Activated naive CD4-positive, alpha-beta T cell treated with anti-CD3 and anti-CD28 coated beads for 36 hours (primary cell): Measurements from ENCODE around the gene CRB1. TPM values are rescaled to one million over a fixed set of nuclear protein-coding genes. Genes with fewer than 3 reads are reported as not detected.

Source experiments
- CTCF ChIA-PET: fragments of 350-600 bp; sonication (Branson Sonifier 250); formaldehyde crosslinking; loops from one replicate; lab custom pipeline; 2021; ENCODE audit warnings: antibody characterized with exemption; lab: Charles Lee
- DNase-seq: peaks from one replicate; pipeline ENCODE4 v3.0.0-alpha.2; 2020
- H3K27ac Mint-ChIP-seq: one replicate; pipeline ENCODE4 v1.8.0; 2021; ENCODE audit warnings: mild to moderate bottlenecking, mixed read lengths
- H3K27me3 Mint-ChIP-seq: one replicate; pipeline ENCODE4 v1.8.0; 2021; ENCODE audit warnings: low read depth, mixed read lengths
- H3K36me3 Mint-ChIP-seq: one replicate; pipeline ENCODE4 v1.8.0; 2021; ENCODE audit warnings: low read depth, mixed read lengths
- H3K4me1 Mint-ChIP-seq: one replicate; pipeline ENCODE4 v1.8.0; 2021; ENCODE audit warnings: low read depth, mixed read lengths
- H3K4me3 Mint-ChIP-seq: one replicate; pipeline ENCODE4 v1.8.0; 2021; ENCODE audit warnings: mild to moderate bottlenecking, moderate library complexity, mixed read lengths
- H3K9me3 Mint-ChIP-seq: one replicate; pipeline ENCODE4 v1.8.0; 2021; ENCODE audit warnings: mixed read lengths
- intact Hi-C: fragments of 100-400 bp; cut with micrococcal nuclease; formaldehyde crosslinking; loops from one replicate; pipeline ENCODE4 v1.15.1; 2023
- total RNA-seq, 2 experiments: library from RNA; stranded (reverse); gene quantifications; one replicate each; pipeline ENCODE4 v1.2.3, GENCODE V29; 2021

Gene CRB1
- total RNA-seq, 2 experiments from 2014 or later = not detected

DNA sequence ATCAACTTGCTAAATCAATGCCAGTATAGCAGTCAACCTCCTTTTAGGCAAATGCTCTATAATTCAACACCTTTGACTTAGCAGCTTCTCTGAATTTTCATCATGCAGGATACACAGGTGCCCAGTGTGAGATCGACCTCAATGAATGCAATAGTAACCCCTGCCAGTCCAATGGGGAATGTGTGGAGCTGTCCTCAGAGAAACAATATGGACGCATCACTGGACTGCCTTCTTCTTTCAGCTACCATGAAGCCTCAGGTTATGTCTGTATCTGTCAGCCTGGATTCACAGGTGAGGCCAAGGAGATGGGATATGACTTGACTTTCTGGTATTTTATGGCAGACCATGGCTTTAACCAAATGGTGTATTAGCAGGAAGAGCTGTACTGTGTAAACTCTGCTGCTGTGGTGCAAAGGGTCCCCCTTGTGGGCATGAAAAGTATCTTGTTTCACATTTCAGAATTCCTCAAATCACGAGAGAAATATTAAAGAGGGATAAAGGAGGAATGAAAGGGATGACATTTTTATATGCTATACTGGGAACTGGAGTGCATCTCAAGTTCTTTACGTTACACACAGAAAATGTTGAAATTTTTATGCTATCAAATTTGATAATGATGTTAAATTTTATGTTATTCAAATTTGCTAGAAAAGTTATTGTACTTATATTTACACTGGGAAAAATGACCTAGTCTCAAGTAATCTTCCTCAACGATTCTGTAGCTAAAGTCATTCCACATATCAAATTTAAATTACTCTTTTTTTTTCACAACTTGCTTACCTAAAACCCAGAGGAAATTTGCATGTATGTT, 88.9 kb downstream of the CRB1 start:
- Mint-ChIP-seq H3K27ac (no peak overlapping the region), H3K36me3 (no peaks in the 10 kb centered on the region), H3K4me3 (no peak overlapping the region), H3K4me1 (no peaks in the 10 kb centered on the region), H3K27me3 (no peaks in the 10 kb centered on the region), H3K9me3 (no peaks in the 10 kb centered on the region)
- CTCF ChIA-PET = interaction anchor here (0.6 to 6.0 kb wide), 9 partner anchors 9 to 402 kb away, joined by 3 to 45 read pairs (median 4); no protein-coding TSS in a partner anchor
- peak; percentile 29 for DNase-seq
- intact Hi-C loops = loop anchor here (1.0 to 10.0 kb wide), 4 partner anchors 28 to 632 kb away; no protein-coding TSS in a partner anchor

DNA sequence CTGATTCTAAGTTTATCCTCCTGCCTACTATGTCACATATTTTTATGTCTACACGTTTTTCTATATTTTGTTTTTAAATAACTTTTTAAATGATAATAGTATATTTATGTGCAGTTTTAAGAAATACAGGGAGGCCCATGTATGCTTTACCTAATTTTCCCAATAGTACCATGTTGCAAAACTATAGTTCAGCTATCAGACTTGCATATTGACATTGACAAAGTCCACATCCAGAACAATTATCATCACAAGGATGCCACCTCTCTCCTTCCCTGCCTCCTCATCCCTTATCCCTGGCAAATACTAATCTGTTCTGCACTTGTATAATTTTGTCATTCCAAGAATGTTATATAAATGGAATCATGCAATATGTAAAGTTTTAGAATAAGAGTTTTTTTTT, 90.9 kb downstream of the CRB1 start:
- CTCF ChIA-PET = interaction anchor here (6.0 kb wide), 1 partner anchor 178 kb away, joined by 45 read pairs; no protein-coding TSS in a partner anchor
- H3K36me3 Mint-ChIP-seq = no peaks in the 10 kb centered on the region
- intact Hi-C loops = loop anchor here (10.0 kb wide), 1 partner anchor 634 kb away; no protein-coding TSS in a partner anchor

DNA sequence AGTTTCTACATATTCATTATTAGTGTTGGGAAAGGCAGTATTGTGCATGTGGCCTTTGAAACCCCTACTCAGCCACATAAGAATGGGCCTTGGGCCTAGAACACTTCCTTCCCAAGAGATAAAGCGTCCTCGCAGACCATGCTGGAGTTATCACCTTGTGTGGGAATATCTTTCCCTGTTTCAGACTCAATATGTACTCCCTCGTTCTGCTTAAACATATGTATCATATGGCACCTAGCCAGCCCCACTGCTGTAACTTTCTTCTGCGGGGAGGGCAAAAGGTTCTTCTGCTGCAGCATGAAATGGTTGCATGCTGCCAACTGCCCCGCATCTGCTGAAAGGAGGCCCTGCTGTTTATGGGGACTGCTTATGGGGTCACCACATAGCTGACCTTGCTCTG, 92.0 kb downstream of the CRB1 start:
- intact Hi-C loops = no loop called here
- CTCF ChIA-PET = no interaction called here
- Mint-ChIP-seq H3K27ac (no peak overlapping the region), H3K36me3 (no peaks in the 10 kb centered on the region), H3K4me3 (no peak overlapping the region), H3K27me3 (no peaks in the 10 kb centered on the region), H3K9me3 (no peaks in the 10 kb centered on the region), H3K4me1 (no peaks in the 10 kb centered on the region)
- DNase-seq = no peak

More for the DNA sequence above, 90.9 kb downstream of the CRB1 start:
- Mint-ChIP-seq H3K4me1 (no peaks in the 10 kb centered on the region), H3K9me3 (no peaks in the 10 kb centered on the region), H3K27ac (no peak overlapping the region), H3K4me3 (no peak overlapping the region), H3K27me3 (no peaks in the 10 kb centered on the region)
- no peak for DNase-seq

- CTCF ChIA-PET = no interaction called here
- intact Hi-C loops = no loop called here
- Mint-ChIP-seq H3K27me3 (no peaks in the 10 kb centered on the region), H3K36me3 (no peaks in the 10 kb centered on the region), H3K27ac (no peak overlapping the region), H3K4me3 (no peak overlapping the region), H3K4me1 (no peaks in the 10 kb centered on the region), H3K9me3 (no peaks in the 10 kb centered on the region)
- no peak for DNase-seq
Measured at GRCh38 chr1:197362871-197363270, 94.8 kb downstream of the CRB1 start.

GRCh38 chr1:197363855-197364254, 95.8 kb downstream of the CRB1 start:
- intact Hi-C loops = no loop called here
- CTCF ChIA-PET = no interaction called here
- Mint-ChIP-seq H3K4me1 (no peaks in the 10 kb centered on the region), H3K27ac (no peak overlapping the region), H3K4me3 (no peak overlapping the region), H3K27me3 (no peaks in the 10 kb centered on the region), H3K9me3 (no peaks in the 10 kb centered on the region), H3K36me3 (no peaks in the 10 kb centered on the region)
- no peak for DNase-seq

GRCh38 chr1:197366996-197367395, 98.9 kb downstream of the CRB1 start:
- DNase-seq = no peak
- Mint-ChIP-seq H3K9me3 (no peaks in the 10 kb centered on the region), H3K36me3 (no peaks in the 10 kb centered on the region), H3K27ac (no peak overlapping the region), H3K27me3 (no peaks in the 10 kb centered on the region), H3K4me1 (no peaks in the 10 kb centered on the region), H3K4me3 (no peak overlapping the region)
- intact Hi-C loops = no loop called here
- CTCF ChIA-PET = no interaction called here

DNA sequence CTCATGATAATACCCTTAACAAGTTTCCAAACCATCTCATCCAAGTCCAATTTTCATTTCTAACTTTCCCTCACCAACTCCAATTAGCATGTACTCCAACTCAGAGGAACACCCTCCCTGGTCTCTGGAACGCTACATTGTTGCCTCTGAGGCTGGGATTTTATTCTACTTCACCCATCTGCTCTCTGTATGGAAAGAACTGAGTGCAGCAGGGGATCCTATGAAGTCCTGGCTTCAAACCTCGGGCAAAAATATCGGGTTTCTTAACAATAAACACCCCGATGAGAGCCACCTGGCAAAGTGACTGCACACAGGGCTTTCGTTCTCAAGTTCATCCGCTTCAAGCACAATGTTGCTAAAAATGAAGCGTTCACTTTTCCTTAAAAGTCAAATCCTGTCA, 99.6 kb downstream of the CRB1 start:
- CTCF ChIA-PET = no interaction called here
- Mint-ChIP-seq H3K27ac (no peak overlapping the region), H3K4me1 (no peaks in the 10 kb centered on the region), H3K4me3 (no peak overlapping the region), H3K27me3 (no peaks in the 10 kb centered on the region), H3K36me3 (no peaks in the 10 kb centered on the region), H3K9me3 (no peaks in the 10 kb centered on the region)
- no peak for DNase-seq
- intact Hi-C loops = no loop called here

- DNase-seq = no peak
- Mint-ChIP-seq H3K36me3 (no peaks in the 10 kb centered on the region), H3K9me3 (no peaks in the 10 kb centered on the region), H3K27me3 (no peaks in the 10 kb centered on the region), H3K4me3 (no peak overlapping the region), H3K27ac (no peak overlapping the region), H3K4me1 (peaks cover 3% of the 10 kb centered on the region)
- intact Hi-C loops = no loop called here
- CTCF ChIA-PET = interaction anchor here (0.6 kb wide), 1 partner anchor 365 kb away, joined by 3 read pairs; no protein-coding TSS in a partner anchor
Measured at GRCh38 chr1:197374428-197374827, 106.4 kb downstream of the CRB1 start.

DNA sequence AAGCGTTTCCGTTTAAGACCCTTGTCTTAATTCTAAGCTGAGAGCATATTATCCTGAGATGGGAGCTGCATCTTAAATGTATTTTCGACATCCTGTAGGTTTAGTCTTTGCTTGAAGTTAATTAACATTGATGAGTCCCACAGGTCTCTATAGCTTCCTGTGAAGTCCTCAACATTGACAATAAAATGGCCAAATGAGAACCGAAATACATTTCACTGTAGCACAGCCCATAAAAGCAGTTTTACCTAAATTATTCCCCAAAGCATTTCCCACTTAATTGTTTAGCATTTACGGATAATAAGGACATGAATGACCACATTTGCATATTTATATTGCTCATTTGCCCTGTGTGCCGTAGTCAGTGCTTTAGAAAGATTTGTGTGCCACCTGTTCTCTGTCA, 116.4 kb downstream of the CRB1 start:
- Mint-ChIP-seq H3K4me1 (no peaks in the 10 kb centered on the region), H3K9me3 (no peaks in the 10 kb centered on the region), H3K27ac (no peak overlapping the region), H3K36me3 (no peaks in the 10 kb centered on the region), H3K4me3 (no peak overlapping the region), H3K27me3 (no peaks in the 10 kb centered on the region)
- CTCF ChIA-PET = interaction anchor here (1.3 kb wide), 1 partner anchor 15 kb away, joined by 3 read pairs; no protein-coding TSS in a partner anchor
- DNase-seq = no peak
- intact Hi-C loops = no loop called here

- H3K36me3 Mint-ChIP-seq = no peaks in the 10 kb centered on the region
- CTCF ChIA-PET = no interaction called here
- H3K27me3 Mint-ChIP-seq = no peaks in the 10 kb centered on the region
- peaks cover 33% of the 10 kb centered on the region for H3K4me1 Mint-ChIP-seq
- no peaks in the 10 kb centered on the region for H3K9me3 Mint-ChIP-seq
- intact Hi-C loops = no loop called here
- no peak for DNase-seq
- no peak overlapping the region for H3K27ac Mint-ChIP-seq
- no peak overlapping the region for H3K4me3 Mint-ChIP-seq
Measured at GRCh38 chr1:197388801-197389200, 120.7 kb downstream of the CRB1 start.

DNA sequence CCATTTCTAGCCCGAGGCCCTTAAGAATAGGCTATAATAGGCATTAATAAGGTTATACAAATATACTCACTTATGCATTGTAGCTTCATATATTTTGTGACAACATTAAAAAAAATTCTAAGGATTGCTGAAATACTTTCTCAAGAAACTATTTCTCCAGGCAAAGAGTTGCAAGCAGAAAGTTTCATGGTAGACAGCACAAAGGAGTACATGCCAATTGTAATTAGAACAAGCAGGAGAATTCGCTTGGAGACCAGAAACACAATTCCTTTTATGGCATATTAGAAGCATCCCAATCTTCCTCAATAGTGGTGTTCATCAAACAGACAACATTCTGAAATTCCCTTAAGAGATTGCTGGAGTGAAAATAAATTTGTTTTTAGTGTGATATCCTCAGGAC, 122.8 kb downstream of the CRB1 start:
- Mint-ChIP-seq H3K4me1 (peaks cover 33% of the 10 kb centered on the region), H3K4me3 (no peak overlapping the region), H3K36me3 (no peaks in the 10 kb centered on the region), H3K27me3 (no peaks in the 10 kb centered on the region), H3K9me3 (no peaks in the 10 kb centered on the region), H3K27ac (peak overlapping the region; percentile 17)
- no peak for DNase-seq
- CTCF ChIA-PET = interaction anchor here (0.9 to 1.6 kb wide), 2 partner anchors 8 to 9 kb away, joined by 3 to 7 read pairs; no protein-coding TSS in a partner anchor
- intact Hi-C loops = loop anchor here (5.0 kb wide), 1 partner anchor 386 kb away; the partner anchor contains the start of gene DENND1B

GRCh38 chr1:197391303-197392226, 123.5 kb downstream of the CRB1 start:
- H3K9me3 Mint-ChIP-seq = no peaks in the 10 kb centered on the region
- H3K4me3 Mint-ChIP-seq = no peak overlapping the region
- H3K4me1 Mint-ChIP-seq = peaks cover 33% of the 10 kb centered on the region
- H3K36me3 Mint-ChIP-seq = no peaks in the 10 kb centered on the region
- intact Hi-C loops = loop anchor here (5.0 kb wide), 1 partner anchor 386 kb away; the partner anchor contains the start of gene DENND1B
- DNase-seq = no peak
- no peaks in the 10 kb centered on the region for H3K27me3 Mint-ChIP-seq
- H3K27ac Mint-ChIP-seq = peak overlapping the region; percentile 50
- CTCF ChIA-PET = interaction anchor here (0.6 to 1.2 kb wide), 2 partner anchors 9 to 212 kb away, joined by 3 to 4 read pairs; no protein-coding TSS in a partner anchor
